NT2/D1 (cell line): ENCODE measurements around the gene SEC11A.

Source experiments
- DNase-seq: peaks from one replicate; pipeline ENCODE4 v3.0.0-alpha.2; 2011; ENCODE audit warnings: low read depth, low spot score
- H3K27me3 ChIP-seq: 2 replicates; pipeline ENCODE4 v1.6.0; 2011; ENCODE audit warnings: mild to moderate bottlenecking; ENCODE audit not compliant: insufficient read length, insufficient read depth
- H3K36me3 ChIP-seq: 2 replicates; pipeline ENCODE4 v1.6.1; 2011; ENCODE audit warnings: mild to moderate bottlenecking, low read length, mixed read lengths; ENCODE audit not compliant: insufficient read depth, insufficient read length
- H3K4me1 ChIP-seq: 2 replicates; pipeline ENCODE4 v1.5.1; 2011; ENCODE audit not compliant: insufficient read depth, insufficient read length
- H3K4me3 ChIP-seq: 2 replicates; pipeline ENCODE4 v1.5.1; 2011; ENCODE audit warnings: low read depth; ENCODE audit not compliant: insufficient read length
- H3K9ac ChIP-seq: 2 replicates; pipeline ENCODE4 v1.6.0; 2011; ENCODE audit warnings: low read depth; ENCODE audit not compliant: insufficient read length
- H3K9me3 ChIP-seq: 2 replicates; pipeline ENCODE4 v1.5.1; 2011; ENCODE audit warnings: mild to moderate bottlenecking, low read length; ENCODE audit not compliant: insufficient read depth
- SUZ12 ChIP-seq: IDR thresholded peaks from 2 replicates; pipeline ENCODE4 v1.6.1; 2011; ENCODE audit not compliant: insufficient read length, insufficient read depth; ENCODE audit errors: extremely low read depth
- YY1 ChIP-seq: IDR thresholded peaks from 2 replicates; pipeline ENCODE4 v1.6.1; 2011; ENCODE audit not compliant: insufficient read length, insufficient read depth
- ZNF274 ChIP-seq: IDR thresholded peaks from 2 replicates; pipeline ENCODE4 v1.6.1; 2011; ENCODE audit warnings: mild to moderate bottlenecking, low read depth, low read length

Gene SEC11A

DNA sequence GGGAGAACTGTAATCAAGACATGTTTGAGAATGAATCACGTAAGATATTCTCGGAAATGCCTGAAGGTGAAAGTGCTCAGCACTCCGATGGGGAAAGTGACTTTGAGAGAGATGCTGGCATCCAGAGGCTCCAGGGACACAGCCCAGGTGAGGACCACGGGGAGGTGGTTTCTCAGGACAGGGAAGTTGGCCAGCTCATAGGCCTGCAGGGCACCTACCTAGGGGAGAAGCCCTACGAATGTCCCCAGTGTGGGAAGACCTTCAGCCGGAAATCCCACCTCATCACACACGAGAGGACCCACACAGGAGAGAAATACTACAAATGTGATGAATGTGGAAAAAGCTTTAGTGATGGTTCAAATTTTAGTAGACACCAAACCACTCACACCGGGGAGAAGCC is 95.3 kb downstream of the SEC11A start:
- H3K27me3 ChIP-seq: no peaks in the 10 kb centered on the region
- H3K36me3 ChIP-seq: peaks cover 31% of the 10 kb centered on the region
- no peaks in the 10 kb centered on the region for H3K4me1 ChIP-seq
- no peak for TF ChIP-seq SUZ12
- no peak for TF ChIP-seq ZNF274
- no peak for TF ChIP-seq YY1
- no peak overlapping the region for H3K9ac ChIP-seq
- no peak overlapping the region for H3K4me3 ChIP-seq
- no peak for DNase-seq
- peaks cover 48% of the 10 kb centered on the region for H3K9me3 ChIP-seq
